ENCODE measurements around the gene PTTG1IP.
A peak's percentile ranks its signal among the peaks of the same experiment; 100 is the strongest.

Gene PTTG1IP

GRCh38 chr21:44818640-44819011 lies 54.9 kb downstream of the PTTG1IP start:
- ChIA-PET CTCF (no interaction called here), POLR2A (no interaction called here)
- no peak for TF ChIP-seq CTCF (IDR thresholded peaks at IDR 0.05; ENCODE audit: control extremely low read depth, extremely low read depth, low read depth, missing control alignments)
- no peak for DNase-seq (ENCODE audit: extremely low spot score)

DNA sequence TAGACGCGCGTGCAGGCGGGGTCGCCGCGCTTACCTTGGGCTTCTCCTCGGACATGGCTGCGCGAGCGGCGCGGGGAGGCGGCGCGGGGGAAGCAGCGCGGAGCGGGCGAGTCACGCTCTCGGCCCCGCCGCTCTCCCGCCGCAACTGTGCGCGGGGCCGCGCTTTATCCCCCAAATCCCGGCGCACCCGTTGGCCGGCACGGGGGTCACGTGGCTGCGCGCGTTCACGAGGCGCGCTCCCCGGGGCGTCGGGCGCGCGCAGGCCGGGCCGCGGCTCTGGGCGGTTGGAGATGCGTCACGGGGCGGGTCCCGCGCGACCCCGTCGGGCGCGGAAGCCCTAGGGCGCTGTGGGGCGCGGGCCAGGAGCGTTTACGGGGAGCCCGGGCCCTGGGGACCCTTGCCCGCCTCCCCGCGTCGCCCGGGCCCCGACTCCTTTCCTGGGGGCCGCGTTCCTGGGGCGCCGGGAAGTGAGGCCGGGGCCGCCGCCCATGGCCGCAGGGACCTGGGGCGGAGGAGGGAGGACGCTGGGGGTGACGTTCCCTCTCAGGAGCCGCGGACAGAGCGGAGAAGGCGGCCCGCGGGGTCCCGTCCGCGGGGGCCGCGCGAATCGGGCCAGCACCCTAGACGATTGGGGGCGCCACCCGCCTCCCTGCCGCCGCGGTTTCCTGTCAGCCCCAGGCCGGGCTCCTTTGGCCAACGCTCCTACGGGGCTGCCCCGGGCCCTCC lies 55.4 kb downstream of the PTTG1IP start, which contains the start of gene SUMO3:
SUMO3 (minus strand) TSS at position 149 of the 726 bp plus-strand sequence; CDS start at position 55, 94 bp downstream.
- POLR2A ChIA-PET = interaction anchor here (0.6 to 1.0 kb wide), 2 partner anchors 108 to 1029 kb away, joined by 3 read pairs; no protein-coding TSS in a partner anchor
- peak; percentile 93 for DNase-seq (ENCODE audit: extremely low spot score)
- CTCF ChIA-PET = interaction anchor here (0.8 to 0.9 kb wide), 3 partner anchors 15 to 25 kb away, joined by 3 read pairs; partner anchors contain the start of gene UBE2G2
- TF ChIP-seq CTCF (IDR thresholded peaks at IDR 0.05; ENCODE audit: control extremely low read depth, extremely low read depth, low read depth, missing control alignments) = peak; percentile 15

GRCh38 chr21:44817506-44817880 lies 56.0 kb downstream of the PTTG1IP start:
- no peak for TF ChIP-seq CTCF (IDR thresholded peaks at IDR 0.05; ENCODE audit: control extremely low read depth, extremely low read depth, low read depth, missing control alignments)
- peak; percentile 99 for DNase-seq (ENCODE audit: extremely low spot score)
- ChIA-PET POLR2A (interaction anchor here (0.6 to 1.0 kb wide), 3 partner anchors 109 to 1925 kb away, joined by 3 read pairs; no protein-coding TSS in a partner anchor), CTCF (interaction anchor here (0.8 to 0.9 kb wide), 3 partner anchors 14 to 24 kb away, joined by 3 read pairs; partner anchors contain the start of gene UBE2G2)

- TF ChIP-seq CTCF (IDR thresholded peaks at IDR 0.05; ENCODE audit: control extremely low read depth, extremely low read depth, low read depth, missing control alignments) = no peak
- CTCF ChIA-PET = interaction anchor here (0.8 to 0.9 kb wide), 3 partner anchors 13 to 24 kb away, joined by 3 read pairs; partner anchors contain the start of gene UBE2G2
- DNase-seq (ENCODE audit: extremely low spot score) = no peak
- POLR2A ChIA-PET = interaction anchor here (0.6 to 1.0 kb wide), 2 partner anchors 109 to 1924 kb away, joined by 3 read pairs; no protein-coding TSS in a partner anchor
These were observed 56.6 kb downstream of the PTTG1IP start for GRCh38 chr21:44816761-44817505.

DNA sequence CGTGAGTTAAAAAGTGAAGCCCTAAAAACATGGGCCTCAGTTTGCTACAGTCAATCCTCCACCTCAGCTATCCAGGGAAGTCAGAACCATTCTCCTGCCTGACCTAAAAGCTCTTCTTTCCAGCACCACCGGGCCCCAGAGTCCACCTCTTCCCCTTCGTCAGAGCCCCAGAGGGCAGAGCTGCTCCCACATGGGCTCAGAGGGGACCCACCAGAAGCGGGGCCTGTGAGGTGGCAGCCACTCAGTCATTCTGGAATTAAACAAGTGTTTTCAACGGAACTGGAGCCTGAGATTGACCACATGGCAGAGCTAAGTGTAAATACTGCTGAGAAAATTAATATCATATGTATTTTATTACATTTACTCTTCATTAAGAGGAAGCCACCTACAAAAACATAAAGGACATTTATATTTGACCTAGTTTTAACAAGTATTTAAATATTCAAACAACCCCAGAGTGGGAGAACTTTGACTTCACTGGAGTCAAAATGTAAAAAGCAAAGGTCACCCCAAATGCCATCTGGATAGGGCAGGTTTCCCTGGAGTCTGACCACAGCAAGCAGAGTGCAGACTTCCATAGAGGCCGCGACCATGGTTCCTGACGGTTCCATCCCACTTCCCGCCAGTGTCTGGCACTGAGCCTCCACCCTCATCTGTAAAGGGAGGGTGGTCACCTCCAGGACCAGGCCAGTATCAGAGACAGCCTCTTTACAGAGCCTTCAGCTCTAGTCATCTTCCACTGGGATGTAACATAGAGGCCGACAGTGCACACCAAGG lies 57.5 kb downstream of the PTTG1IP start:
- CTCF ChIA-PET = interaction anchor here (1.1 to 3.6 kb wide), 4 partner anchors 12 to 22 kb away, joined by 4 to 14 read pairs (median 5); partner anchors contain the start of gene UBE2G2
- no peak for TF ChIP-seq CTCF (IDR thresholded peaks at IDR 0.05; ENCODE audit: control extremely low read depth, extremely low read depth, low read depth, missing control alignments)
- no peak for DNase-seq (ENCODE audit: extremely low spot score)
- POLR2A ChIA-PET = no interaction called here

DNA sequence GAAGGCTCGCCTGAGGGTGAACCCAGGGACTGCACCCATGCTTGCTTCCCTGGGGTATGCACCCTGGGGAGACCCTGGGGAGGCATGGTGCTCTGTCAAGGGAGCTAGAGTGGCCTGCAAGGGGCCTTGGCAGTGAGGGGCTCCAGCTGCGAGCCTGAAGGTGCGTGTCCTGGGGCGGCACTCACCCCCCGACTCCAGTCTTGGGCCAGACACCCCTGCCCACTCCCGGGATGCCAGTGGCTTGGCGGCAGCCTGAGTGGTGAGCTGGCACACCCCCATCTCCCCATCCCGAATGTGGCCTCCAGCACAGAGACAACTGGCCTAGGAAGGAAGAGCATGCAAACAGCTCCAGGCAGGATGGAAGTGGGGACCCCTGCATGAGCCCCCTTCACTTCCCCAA lies 58.3 kb downstream of the PTTG1IP start:
- no peak for TF ChIP-seq CTCF (IDR thresholded peaks at IDR 0.05; ENCODE audit: control extremely low read depth, extremely low read depth, low read depth, missing control alignments)
- no peak for DNase-seq (ENCODE audit: extremely low spot score)
- POLR2A ChIA-PET = no interaction called here
- CTCF ChIA-PET = interaction anchor here (1.1 to 3.6 kb wide), 4 partner anchors 11 to 21 kb away, joined by 4 to 14 read pairs (median 5); partner anchors contain the start of gene UBE2G2
